ENCODE data around the gene CYP2S1.

GRCh38 chr19:41195675-41196497, 2.9 kb downstream of the CYP2S1 start:
- TF ChIP-seq CTCF (IDR thresholded peaks at IDR 0.05) (no peak), POLR2AphosphoS5 (IDR thresholded peaks at IDR 0.05) (no peak), POLR2A (IDR thresholded peaks at IDR 0.05) (no peak)

Measured in prostate gland (tissue), 2 donors.